ENCODE data around the gene CES4A.
"Not testable (repeated sequence)": the region's sequence is repeated elsewhere in the genome, so short reads cannot be mapped to it uniquely, and the experiment has no call there.

Gene CES4A

DNA sequence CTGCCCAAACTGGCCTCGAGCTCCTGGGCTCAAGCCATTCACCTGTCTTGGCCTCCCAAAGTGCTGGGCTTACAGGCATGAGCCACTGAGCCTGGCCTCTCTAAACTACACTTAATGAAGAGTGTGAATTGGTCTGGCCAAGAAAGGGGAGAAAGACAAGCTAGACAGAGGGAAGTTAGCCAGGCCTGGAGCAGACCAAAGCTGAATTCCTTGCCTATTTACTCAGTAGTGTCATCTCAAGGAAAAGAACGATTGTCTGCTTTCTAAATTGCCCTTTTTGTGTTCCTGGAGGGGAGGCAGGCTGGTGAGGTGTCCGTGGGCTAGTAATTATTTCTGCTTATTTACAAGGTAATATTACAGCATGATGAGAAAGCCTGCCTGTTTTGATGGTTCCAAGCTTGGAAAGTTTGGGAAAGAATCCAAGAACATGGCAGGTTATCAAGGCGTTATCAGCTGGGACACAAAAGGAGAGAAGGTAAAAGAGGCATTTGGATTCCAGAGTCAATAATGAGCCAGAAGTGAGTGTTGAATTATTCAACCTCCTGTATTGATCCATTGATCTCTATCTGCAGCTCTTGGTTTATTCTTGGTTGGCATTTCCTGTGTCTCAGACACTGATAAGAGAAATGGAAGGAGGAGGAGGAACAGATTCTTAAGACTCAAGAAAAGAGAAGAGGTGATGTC lies 34.3 kb downstream of the CES4A start:
- no peak for DNase-seq (ENCODE audit: low read depth)

- DNase-seq (ENCODE audit: low read depth): no peak
Observed at GRCh38 chr16:67023689-67024088, 35.3 kb downstream of the CES4A start.

GRCh38 chr16:67024384-67025209 lies 36.2 kb downstream of the CES4A start:
- DNase-seq (ENCODE audit: low read depth): no peak

DNA sequence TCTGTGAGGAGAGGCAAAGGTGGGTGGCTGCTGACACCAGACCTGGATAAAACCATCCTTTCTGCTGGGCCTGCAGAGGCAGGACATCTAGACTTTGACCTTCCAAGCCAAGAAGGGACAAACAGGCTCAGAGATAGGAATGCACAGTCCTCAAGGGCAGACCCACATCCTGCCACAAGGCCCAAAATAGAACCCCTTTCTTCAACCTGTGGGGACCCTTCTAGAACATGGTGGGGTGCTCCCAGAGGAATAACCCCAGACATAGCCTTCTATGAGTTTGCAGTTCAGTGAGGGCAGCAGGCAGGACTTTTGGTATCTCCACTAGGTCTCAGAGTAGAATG lies 36.8 kb downstream of the CES4A start:
- no peak for DNase-seq (ENCODE audit: low read depth)

DNA sequence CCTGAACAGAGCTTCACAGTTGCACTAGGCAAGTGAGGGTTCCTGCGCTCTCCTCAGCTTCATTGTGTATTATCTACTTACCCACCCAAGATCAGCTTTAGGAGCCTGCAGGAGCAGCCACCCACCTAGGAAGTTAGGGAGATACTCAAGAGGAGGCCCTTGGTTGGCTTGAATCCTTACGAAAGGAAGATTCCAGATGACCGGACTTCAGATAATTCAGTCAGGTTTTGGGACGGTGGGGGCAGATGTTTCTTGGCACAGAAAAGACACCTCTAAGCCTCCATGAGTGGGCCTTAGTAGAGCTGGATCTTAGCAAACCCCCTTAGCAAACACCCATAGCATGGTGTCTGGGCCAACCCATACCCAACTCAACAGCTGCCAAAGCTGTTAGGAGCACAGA lies 38.2 kb downstream of the CES4A start:
- DNase-seq (ENCODE audit: low read depth): no peak

GRCh38 chr16:67027046-67027445 lies 38.7 kb downstream of the CES4A start:
- DNase-seq (ENCODE audit: low read depth): no peak

DNA sequence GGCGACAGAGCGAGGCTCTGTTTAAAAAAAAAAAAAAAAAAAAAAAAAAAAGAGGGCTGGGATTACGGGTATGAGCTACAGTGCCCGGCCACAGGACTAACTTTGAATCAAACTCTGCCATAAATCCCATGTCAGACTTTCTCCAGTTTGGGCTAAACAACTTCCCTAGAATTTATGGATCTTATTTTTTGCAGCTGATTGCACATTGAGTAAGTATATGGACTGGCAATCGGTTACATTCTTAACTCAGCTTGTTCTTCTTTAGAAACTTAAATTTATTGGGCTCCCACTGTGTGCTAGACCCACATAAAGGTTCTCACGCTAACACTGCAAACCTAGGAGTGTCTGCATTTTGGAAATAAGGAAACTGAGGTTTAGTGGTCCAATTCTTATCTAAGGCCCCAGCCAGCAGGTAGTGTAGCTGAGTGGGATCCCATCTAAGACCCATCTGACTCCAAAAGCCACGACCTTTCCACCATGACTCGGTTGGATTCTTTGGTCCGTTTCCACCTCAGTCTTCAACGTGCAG lies 39.8 kb downstream of the CES4A start:
- no peak for DNase-seq (ENCODE audit: low read depth)

DNA sequence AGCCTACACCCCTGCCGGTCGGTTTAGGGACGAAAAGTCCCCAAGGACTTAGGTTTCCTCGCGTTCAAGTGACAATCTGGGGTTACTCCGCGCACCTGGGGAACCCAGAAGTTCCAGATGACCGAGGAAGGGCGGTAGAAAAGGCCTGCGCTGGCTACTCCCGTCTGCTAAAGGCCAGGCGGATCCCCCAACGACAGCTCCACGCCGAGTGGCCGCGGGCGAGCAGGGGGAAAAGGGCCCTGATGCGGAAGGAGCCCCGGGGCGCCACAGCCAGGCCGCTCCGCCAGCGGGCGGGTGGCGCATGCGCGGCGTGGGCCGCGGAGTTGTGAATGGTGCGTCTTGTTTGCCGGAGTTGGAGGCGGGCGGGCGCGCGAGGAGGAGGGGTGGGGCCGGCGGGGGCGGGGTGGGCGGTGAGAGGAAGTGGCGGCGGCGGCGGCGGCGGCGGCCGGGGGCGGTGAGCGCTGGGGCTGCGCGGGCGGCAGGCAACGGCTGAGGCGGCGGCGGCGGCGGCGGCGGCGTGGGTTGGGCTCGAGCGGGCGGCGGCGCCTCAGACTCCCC lies 40.4 kb downstream of the CES4A start, which contains the start of gene CBFB:
TSS of gene CBFB (plus strand) at position 454 of the 558 bp plus-strand sequence. CDS start 259 bp downstream, outside the sequence.
- peak; percentile 85 for DNase-seq (ENCODE audit: low read depth)

DNA sequence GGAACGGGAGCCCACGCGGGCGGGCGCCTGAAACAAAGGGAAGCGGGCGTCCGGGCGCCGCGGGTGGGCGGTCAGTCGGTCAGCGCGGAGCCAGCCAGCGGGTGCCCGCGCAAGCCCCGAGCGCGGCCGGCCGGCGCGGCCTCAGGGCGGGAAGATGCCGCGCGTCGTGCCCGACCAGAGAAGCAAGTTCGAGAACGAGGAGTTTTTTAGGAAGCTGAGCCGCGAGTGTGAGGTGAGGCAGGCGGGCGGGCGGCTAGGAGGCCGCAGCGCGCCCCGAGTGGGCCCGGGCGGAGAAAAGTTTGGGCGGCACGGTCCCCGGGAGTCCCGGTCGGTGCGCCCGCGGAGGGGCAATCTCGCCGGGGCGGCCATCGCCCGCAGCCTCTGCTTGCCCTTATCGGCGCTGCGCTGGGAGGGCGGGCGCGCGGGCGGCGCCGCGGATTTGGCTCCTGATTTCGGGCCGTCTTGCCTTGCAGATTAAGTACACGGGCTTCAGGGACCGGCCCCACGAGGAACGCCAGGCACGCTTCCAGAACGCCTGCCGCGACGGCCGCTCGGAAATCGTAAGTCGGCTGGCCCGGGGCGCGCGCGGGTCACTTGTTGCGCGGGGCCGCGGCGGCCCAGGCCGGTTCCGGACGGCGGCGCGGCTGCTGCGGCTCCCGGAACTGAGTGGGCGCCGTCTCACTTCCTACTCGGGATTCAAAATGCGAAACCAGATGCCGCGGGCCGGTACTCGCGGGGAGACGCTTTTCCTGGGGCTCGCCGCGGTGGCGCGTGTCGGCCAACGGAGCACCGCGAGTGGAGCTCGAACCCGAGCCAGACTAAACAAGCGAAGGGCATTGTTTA lies 41.1 kb downstream of the CES4A start:
- DNase-seq (ENCODE audit: low read depth): peak; percentile 48

DNA sequence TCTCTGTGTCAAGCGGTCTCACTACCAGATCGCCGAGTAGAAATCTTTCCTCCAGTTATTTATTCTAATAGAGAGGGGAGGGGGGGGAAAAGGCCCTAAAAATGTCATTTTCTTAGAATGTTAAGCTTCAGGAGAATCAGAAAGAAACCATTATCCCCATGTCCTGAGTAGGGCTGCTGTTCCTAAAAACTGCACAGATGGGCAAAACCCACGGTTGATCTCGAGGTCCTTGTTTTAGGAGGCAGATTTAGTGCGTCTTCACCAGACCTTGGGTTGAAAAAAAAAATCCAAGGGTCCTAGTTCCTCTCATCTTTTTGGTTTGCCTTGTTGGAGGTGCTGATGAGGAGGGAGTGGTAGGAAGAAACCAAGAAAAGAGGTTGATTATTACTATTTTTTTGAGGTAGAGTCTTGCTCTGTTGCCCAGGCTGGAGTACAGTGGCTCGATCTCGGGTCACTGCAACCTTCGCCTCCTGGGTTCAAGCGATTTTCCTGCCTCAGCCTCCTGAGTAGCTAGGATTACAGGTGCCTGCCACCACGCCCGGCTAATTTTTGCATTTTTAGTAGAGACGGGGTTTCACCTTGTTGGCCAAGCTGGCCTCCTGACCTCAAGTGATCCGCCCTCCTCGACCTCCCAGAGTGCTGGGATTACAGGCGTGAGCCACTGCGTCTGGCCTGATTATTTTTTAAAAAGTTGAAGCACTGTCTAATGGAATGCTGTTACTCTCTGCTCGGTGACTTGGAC lies 42.0 kb downstream of the CES4A start:
- DNase-seq (ENCODE audit: low read depth): no peak

GRCh38 chr16:67034487-67034886 lies 46.1 kb downstream of the CES4A start:
- peak; percentile 80 for DNase-seq (ENCODE audit: low read depth)

DNA sequence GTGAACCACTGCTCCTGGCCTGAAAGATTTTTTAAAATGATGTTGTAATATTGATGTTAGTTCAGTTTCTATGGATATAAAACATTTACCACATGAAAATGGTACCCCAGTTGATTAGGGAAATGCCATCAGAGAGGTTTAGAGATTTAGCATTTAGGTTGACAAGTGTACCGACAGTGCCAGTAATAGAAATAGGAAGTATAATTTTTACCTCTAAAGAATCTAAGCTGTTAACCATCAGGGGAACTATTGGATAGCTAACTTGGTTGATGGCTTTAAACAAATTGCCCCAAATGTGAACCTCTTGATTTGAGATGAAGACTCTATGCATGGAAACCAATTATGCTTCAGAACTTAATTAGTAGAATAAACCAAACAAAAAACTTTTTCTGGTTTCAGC lies 47.0 kb downstream of the CES4A start:
- no peak for DNase-seq (ENCODE audit: low read depth)

DNA sequence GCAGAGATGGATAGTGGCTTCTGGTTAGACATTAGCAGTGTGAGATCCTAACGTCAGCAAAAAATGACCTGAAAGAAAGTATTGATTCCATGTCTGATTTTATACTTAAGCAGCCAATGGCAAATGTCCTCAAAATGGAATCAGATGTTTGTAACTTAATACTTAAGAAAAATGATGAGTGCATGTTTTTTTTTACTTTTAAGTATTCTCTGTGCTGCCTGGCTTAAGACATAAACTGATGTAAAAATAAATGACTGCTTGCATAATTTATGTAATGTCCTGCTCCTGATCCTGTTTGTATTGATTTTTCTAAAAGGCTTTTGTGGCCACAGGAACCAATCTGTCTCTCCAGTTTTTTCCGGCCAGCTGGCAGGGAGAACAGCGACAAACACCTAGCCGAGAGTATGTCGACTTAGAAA lies 47.9 kb downstream of the CES4A start:
- no peak for DNase-seq (ENCODE audit: low read depth)

GRCh38 chr16:67039260-67040020 lies 51.1 kb downstream of the CES4A start:
- no peak for DNase-seq (ENCODE audit: low read depth)

DNA sequence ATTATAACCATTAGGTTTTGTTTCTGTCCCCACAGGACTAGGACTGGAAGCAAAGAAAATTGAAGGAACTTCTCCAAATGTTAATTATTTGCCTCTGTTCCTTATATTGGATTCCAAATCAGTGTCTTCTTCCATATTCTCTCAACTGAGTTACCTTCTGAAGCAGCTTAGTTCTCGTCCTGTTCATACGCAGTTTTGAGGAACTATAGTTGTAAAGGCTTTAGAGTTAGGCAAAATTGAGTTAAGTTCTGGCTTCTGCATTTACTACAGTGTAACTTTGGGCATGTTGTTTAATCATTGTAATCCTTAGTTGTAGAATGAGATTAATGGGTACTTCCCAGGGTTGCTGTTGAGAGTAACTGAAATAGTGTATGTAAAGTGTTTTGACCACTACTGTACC lies 51.8 kb downstream of the CES4A start:
- no peak for DNase-seq (ENCODE audit: low read depth)

DNA sequence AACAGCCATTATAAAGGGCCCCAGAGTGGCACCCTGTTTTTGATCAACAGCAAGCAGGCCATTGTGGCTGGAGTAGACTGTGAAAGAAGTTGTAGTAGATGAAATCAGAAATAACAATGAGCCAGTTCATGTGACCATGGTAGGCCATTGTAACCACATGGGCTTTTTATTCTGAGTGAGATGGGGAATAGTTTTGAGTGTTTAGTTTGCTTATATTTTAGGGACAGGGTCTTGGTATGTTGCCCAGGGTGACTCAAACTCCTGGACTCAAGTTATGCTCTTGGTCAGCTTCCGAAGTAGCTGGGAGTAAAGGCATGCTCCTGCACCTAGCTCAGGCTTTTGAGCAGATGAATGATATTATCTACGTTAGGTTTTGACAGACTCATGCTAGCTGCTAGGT lies 52.5 kb downstream of the CES4A start:
- DNase-seq (ENCODE audit: low read depth): no peak

DNA sequence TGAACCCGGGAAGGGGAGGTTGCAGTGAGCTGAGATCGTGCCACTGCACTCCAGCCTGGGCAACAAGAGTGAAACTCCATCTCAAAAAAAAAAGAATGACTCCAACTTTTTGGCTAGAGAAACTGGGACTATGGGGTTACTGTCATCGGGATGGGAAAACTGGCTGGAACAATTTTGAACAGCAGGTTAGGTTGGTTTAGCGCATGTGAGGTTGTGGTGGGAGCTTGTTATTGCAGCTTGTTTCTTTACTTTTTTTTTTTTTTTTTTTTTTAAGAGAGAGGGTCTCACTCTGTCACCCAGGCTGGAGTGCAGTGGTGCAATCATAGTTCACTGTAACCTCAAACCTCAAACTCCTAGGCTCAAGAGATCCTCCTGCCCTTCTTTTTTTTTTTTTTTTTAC lies 53.1 kb downstream of the CES4A start:
- not testable (repeated sequence) for DNase-seq (ENCODE audit: low read depth)

- DNase-seq (ENCODE audit: low read depth): no peak
Observed at GRCh38 chr16:67043420-67043819, 55.0 kb downstream of the CES4A start.

- DNase-seq (ENCODE audit: low read depth): no peak
Observed at GRCh38 chr16:67050796-67051195, 62.4 kb downstream of the CES4A start.

GRCh38 chr16:67052399-67052798 lies 64.0 kb downstream of the CES4A start:
- DNase-seq (ENCODE audit: low read depth): no peak
